Endothelial cell of umbilical vein (primary cell): ENCODE results near the gene MAPKBP1. TPM values are rescaled to one million over a fixed set of nuclear protein-coding genes. Genes with fewer than 3 reads are reported as not detected.

Experiments
- BruUV-seq: library from RNA; stranded (reverse); fragments of 400-500 nt; replicated peaks from 2 replicates; lab custom pipeline; 2021; lab: Mats Ljungman, UMichigan
- CTCF ChIA-PET: fragments of 300-600, 350-600 bp; sonication (Branson Sonifier 250); formaldehyde crosslinking; loops from one replicate; lab custom pipeline; 2021; ENCODE audit warnings: antibody characterized with exemption, inconsistent platforms; lab: Charles Lee
- POLR2A ChIA-PET: fragments of 300-600, 350-600 bp; sonication (Branson Sonifier 250); formaldehyde crosslinking; loops from one replicate; lab custom pipeline; 2021; ENCODE audit warnings: antibody characterized with exemption, inconsistent platforms; lab: Charles Lee
- DNase-seq: peaks from one replicate; pipeline ENCODE4 v3.0.0-alpha.2; 2011; ENCODE audit warnings: low read depth, low spot score
- FAIRE-seq: peaks from 2 replicates; lab custom pipeline; 2011; peaks lifted over from hg19 to GRCh38; lab: Jason Lieb, UNC
- H2AFZ ChIP-seq: 2 replicates; pipeline ENCODE4 v1.6.0; 2012; ENCODE audit warnings: low read depth, low read length, control low read depth, inconsistent platforms
- H3K27ac ChIP-seq: 2 replicates; pipeline ENCODE4 v1.5.1; 2011; ENCODE audit warnings: low read depth, mild to moderate bottlenecking, control low read depth, low read length, moderate library complexity; ENCODE audit not compliant: insufficient read depth
- H3K27me3 ChIP-seq, 2 experiments: 2 replicates each; pipeline versions ENCODE4 v1.6.0 to v1.6.1; 2011; ENCODE audit warnings: low read length in 2 of 2, mixed read lengths in 1 of 2; ENCODE audit not compliant: control insufficient read depth in 2 of 2, insufficient read depth in 2 of 2
- H3K36me3 ChIP-seq, 2 experiments: 2 replicates in 1 of 2; 3 replicates in 1 of 2; pipeline ENCODE4 v1.5.1; 2011; ENCODE audit warnings: low read length in 2 of 2, mild to moderate bottlenecking in 1 of 2, moderate library complexity in 1 of 2; ENCODE audit not compliant: control insufficient read depth in 2 of 2, insufficient read depth in 2 of 2; ENCODE audit errors: extremely low read depth in 1 of 2
- H3K4me1 ChIP-seq: 3 replicates; pipeline ENCODE4 v1.5.1; 2011; ENCODE audit warnings: mild to moderate bottlenecking, low read length; ENCODE audit not compliant: control insufficient read depth, insufficient read depth; ENCODE audit errors: extremely low read depth
- H3K4me2 ChIP-seq: 2 replicates; pipeline ENCODE4 v1.6.1; 2011; ENCODE audit warnings: low read length, control low read depth, mixed read lengths; ENCODE audit not compliant: insufficient read depth
- H3K4me3 ChIP-seq, 3 experiments: fragments of 200-600 bp in 1 of 3; sonication (generic), shearing (Covaris generic) in 1 of 3; replicated peaks in 1 of 3; 2 replicates each; pipeline ENCODE4 v1.5.1; 2011 to 2016; ENCODE audit warnings: control low read depth in 3 of 3, low read length in 3 of 3, mild to moderate bottlenecking in 2 of 3, inconsistent platforms in 1 of 3, low read depth in 1 of 3, moderate library complexity in 1 of 3; ENCODE audit not compliant: insufficient read depth in 1 of 3
- H3K79me2 ChIP-seq: 2 replicates; pipeline ENCODE4 v1.6.0; 2012; ENCODE audit warnings: low read length, inconsistent platforms; ENCODE audit not compliant: control insufficient read depth, insufficient read depth
- H3K9ac ChIP-seq: replicated peaks from 2 replicates; pipeline ENCODE3; 2011; ENCODE audit warnings: low read length, control low read depth; ENCODE audit not compliant: insufficient read depth; ENCODE audit errors: extremely low read depth
- H3K9me1 ChIP-seq: replicated peaks from 3 replicates; pipeline ENCODE4 v1.6.0; 2011; ENCODE audit warnings: mild to moderate bottlenecking, low read length; ENCODE audit not compliant: control insufficient read depth, insufficient read depth; ENCODE audit errors: extremely low read depth
- H3K9me3 ChIP-seq: replicated peaks from 2 replicates; pipeline ENCODE4 v1.5.1; 2012; ENCODE audit warnings: low read length, inconsistent platforms; ENCODE audit not compliant: control insufficient read depth, insufficient read depth
- H4K20me1 ChIP-seq: replicated peaks from 2 replicates; pipeline ENCODE3; 2011; ENCODE audit warnings: mild to moderate bottlenecking, low read length; ENCODE audit not compliant: control insufficient read depth, insufficient read depth; ENCODE audit errors: extremely low read depth
- EZH2 ChIP-seq: IDR thresholded peaks from 2 replicates; pipeline ENCODE4 v1.6.1; 2012; ENCODE audit warnings: borderline replicate concordance, low read depth, mild to moderate bottlenecking, moderate library complexity, low read length, inconsistent platforms; ENCODE audit not compliant: severe bottlenecking
- FOS ChIP-seq: IDR thresholded peaks from 2 replicates; pipeline ENCODE4 v1.6.1; 2011; ENCODE audit warnings: mild to moderate bottlenecking, low read length, moderate library complexity, borderline replicate concordance; ENCODE audit not compliant: insufficient read depth
- GATA2 ChIP-seq: IDR thresholded peaks from 2 replicates; pipeline ENCODE4 v1.7.0; 2011; ENCODE audit warnings: low read depth, mild to moderate bottlenecking, moderate library complexity, mixed read lengths, low read length; ENCODE audit not compliant: insufficient read length, insufficient read depth
- JUN ChIP-seq: IDR thresholded peaks from 2 replicates; pipeline ENCODE4 v1.6.1; 2011; ENCODE audit warnings: borderline replicate concordance, low read depth; ENCODE audit not compliant: insufficient read length, insufficient read depth
- MYC ChIP-seq: IDR thresholded peaks from one replicate; pipeline ENCODE4 v1.6.1; 2011; ENCODE audit warnings: mild to moderate bottlenecking, low read depth, low read length
- POLR2A ChIP-seq: IDR thresholded peaks from 2 replicates; pipeline ENCODE4 v1.6.1; 2012; ENCODE audit warnings: low read depth, mild to moderate bottlenecking, control low read depth, low read length
- POLR2AphosphoS5 ChIP-seq: IDR thresholded peaks from 2 replicates; pipeline ENCODE4 v1.6.1; 2012; ENCODE audit warnings: low read depth, mild to moderate bottlenecking, control low read depth, low read length, moderate library complexity; ENCODE audit not compliant: insufficient read depth
- dilution Hi-C: fragments of 300-500 bp; cut with MboI; formaldehyde crosslinking; loops from one replicate; pipeline ENCODE4 v1.15.0; 2019; ENCODE audit warnings: low sequenced_read_pairs; ENCODE audit not compliant: extremely low pct_ligation_motif_present
- intact Hi-C: fragments of 100-400 bp; cut with micrococcal nuclease; formaldehyde crosslinking; loops from one replicate; pipeline ENCODE4 v1.10.0; 2022
- polyA plus RNA-seq, 4 experiments: library from polyadenylated mRNA; depleted of rRNA in 3 of 4; stranded (reverse) in 3 of 4; unstranded in 1 of 4; fragments of >200 nt; gene quantifications; 2 replicates each; pipeline versions ENCODE4 v1.2.1 to v1.2.3, GENCODE V29; 2011 to 2012; ENCODE audit warnings: missing spikeins in 1 of 4
- total RNA-seq: library from RNA; stranded (reverse); gene quantifications from 2 replicates; pipeline ENCODE4 v1.2.3, GENCODE V29; 2021
- TF ChIP-seq, protein P1 (sequence below): IDR thresholded peaks from 2 replicates; pipeline ENCODE4 v1.6.1; 2011; ENCODE audit not compliant: insufficient read depth, insufficient read length
- TF ChIP-seq, protein P2 (sequence below), 2 donors: IDR thresholded peaks; 1 replicate in 1 of 2; 2 replicates in 1 of 2; pipeline ENCODE4 v1.5.1; 2011; ENCODE audit warnings: low read length in 2 of 2, mild to moderate bottlenecking in 2 of 2, moderate library complexity in 2 of 2, control low read depth in 1 of 2, inconsistent platforms in 1 of 2, low read depth in 1 of 2; ENCODE audit not compliant: insufficient read depth in 1 of 2; ENCODE audit errors: extremely low read depth in 1 of 2

MAPKBP1 gene
- total and polyA plus RNA-seq, 2 donors (not counting 3 experiments of a cell fraction or from before 2014, with no cell fraction given) = 12.3 to 55.8 TPM

DNA sequence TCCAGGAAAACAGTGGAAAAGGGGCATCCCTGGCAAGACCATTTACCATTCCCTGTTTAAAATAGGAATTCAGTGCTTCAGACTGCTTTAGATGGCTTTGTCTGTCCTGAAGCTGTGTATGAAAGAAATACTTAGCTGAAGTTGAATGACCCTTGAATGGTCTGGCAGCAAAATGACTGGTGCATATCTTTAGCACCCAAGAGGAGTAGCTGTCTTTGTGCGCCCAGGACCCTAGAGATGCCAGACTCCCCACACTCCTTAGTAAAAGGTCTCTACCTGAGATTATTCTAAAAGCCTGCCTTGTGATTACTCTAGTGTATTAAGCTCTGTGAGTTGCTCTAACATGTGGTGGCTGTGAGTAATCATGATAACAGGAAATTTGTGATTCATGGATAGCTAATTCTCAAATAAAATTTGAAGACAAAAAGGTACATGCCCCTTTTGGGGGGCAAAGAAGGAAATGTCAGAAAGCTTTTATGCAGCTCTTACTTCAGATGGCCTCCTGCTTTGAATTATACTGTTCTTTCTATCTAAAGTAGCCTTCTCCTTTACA, 3.2 kb downstream of the MAPKBP1 start:
- BruUV-seq = TSS peak; percentile 80
- FAIRE-seq (no peak), DNase-seq (peak; percentile 72)
- Histone ChIP-seq H3K4me1 (peaks cover 70% of the 10 kb centered on the region), H3K9me3 (no peaks in the 10 kb centered on the region), H2AFZ (no peak overlapping the region), H3K27ac (peak overlapping the region; percentile 63), H3K27me3 (no peaks in the 10 kb centered on the region), H3K79me2 (peaks cover 64% of the 10 kb centered on the region), H3K9me1 (no peaks in the 10 kb centered on the region), H3K9ac (peak overlapping the region; percentile 16), H3K36me3 (no peaks in the 10 kb centered on the region), H3K4me3 (peak overlapping the region in 2 of 3 experiments; percentile 14 to 36), H4K20me1 (no peaks in the 10 kb centered on the region), H3K4me2 (peak overlapping the region; percentile 99)
- dilution Hi-C loops (no loop called here), intact Hi-C loops (no loop called here)
- CTCF ChIA-PET = interaction anchor here (1.3 to 13.5 kb wide), 7 partner anchors 9 to 312 kb away, joined by 4 to 754 read pairs (median 5); no protein-coding TSS in a partner anchor
- POLR2A ChIA-PET = interaction anchor here (0.9 to 1.8 kb wide), 4 partner anchors 12 to 32 kb away, joined by 3 to 10 read pairs (median 6); no protein-coding TSS in a partner anchor
- TF ChIP-seq MYC = no peak
- TF ChIP-seq POLR2A = no peak
- peak; percentile 33 for TF ChIP-seq POLR2AphosphoS5
- TF ChIP-seq, protein P1, sequence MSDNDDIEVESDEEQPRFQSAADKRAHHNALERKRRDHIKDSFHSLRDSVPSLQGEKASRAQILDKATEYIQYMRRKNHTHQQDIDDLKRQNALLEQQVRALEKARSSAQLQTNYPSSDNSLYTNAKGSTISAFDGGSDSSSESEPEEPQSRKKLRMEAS = no peak
- TF ChIP-seq JUN = peak; percentile 64
- no peak for TF ChIP-seq EZH2
- TF ChIP-seq GATA2 = peak; percentile 24
- peak; percentile 86 for TF ChIP-seq FOS
- TF ChIP-seq, protein P2, sequence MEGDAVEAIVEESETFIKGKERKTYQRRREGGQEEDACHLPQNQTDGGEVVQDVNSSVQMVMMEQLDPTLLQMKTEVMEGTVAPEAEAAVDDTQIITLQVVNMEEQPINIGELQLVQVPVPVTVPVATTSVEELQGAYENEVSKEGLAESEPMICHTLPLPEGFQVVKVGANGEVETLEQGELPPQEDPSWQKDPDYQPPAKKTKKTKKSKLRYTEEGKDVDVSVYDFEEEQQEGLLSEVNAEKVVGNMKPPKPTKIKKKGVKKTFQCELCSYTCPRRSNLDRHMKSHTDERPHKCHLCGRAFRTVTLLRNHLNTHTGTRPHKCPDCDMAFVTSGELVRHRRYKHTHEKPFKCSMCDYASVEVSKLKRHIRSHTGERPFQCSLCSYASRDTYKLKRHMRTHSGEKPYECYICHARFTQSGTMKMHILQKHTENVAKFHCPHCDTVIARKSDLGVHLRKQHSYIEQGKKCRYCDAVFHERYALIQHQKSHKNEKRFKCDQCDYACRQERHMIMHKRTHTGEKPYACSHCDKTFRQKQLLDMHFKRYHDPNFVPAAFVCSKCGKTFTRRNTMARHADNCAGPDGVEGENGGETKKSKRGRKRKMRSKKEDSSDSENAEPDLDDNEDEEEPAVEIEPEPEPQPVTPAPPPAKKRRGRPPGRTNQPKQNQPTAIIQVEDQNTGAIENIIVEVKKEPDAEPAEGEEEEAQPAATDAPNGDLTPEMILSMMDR (IDR thresholded peaks at IDR 0.05; ENCODE audit: extremely low read depth in 1 of 2, insufficient read depth in 1 of 2, low read depth in 1 of 2, low read length in 2 of 2) = no peak
